HepG2 (cell line): ENCODE results near the gene ANKRD40.

ENCODE experiments used
- ARNT ChIP-seq: fragments of 450-650 bp; IDR thresholded peaks from 2 replicates; pipeline ENCODE4 v1.6.1; 2017
- CTCF ChIP-seq: sonication (generic); formaldehyde crosslinking; IDR thresholded peaks from 2 replicates; pipeline ENCODE4 v1.5.0; 2020; ENCODE audit warnings: mild to moderate bottlenecking, missing genetic modification reagents, moderate library complexity
- EZH2 ChIP-seq: conservative IDR thresholded peaks from 2 replicates; pipeline ENCODE4 v1.6.1; 2012; ENCODE audit warnings: mild to moderate bottlenecking, low read depth, low read length, moderate library complexity
- FOXJ3 ChIP-seq: sonication (generic); formaldehyde crosslinking; IDR thresholded peaks from 2 replicates; pipeline ENCODE4 v1.4.0; 2020; ENCODE audit warnings: missing genetic modification reagents, mild to moderate bottlenecking, borderline replicate concordance
- MAFK ChIP-seq, 2 experiments: IDR thresholded peaks in 1 of 2; conservative IDR thresholded peaks in 1 of 2; 2 replicates each; pipeline ENCODE4 v1.6.1; 2011; ENCODE audit warnings: improper control_type of control experiment in 2 of 2, low read length in 2 of 2
- NCOR1 ChIP-seq: fragments of 200-600 bp; sonication (generic); IDR thresholded peaks from 2 replicates; pipeline ENCODE4 v1.7.0; 2017; ENCODE audit warnings: antibody characterized with exemption, low read length, borderline replicate concordance
- PAF1 ChIP-seq: IDR thresholded peaks from 2 replicates; pipeline ENCODE4 v1.6.1; 2016; ENCODE audit warnings: missing genetic modification reagents, missing compliant biosample characterization
- RAD21 ChIP-seq: fragments of 450-650 bp; formaldehyde crosslinking; IDR thresholded peaks from 2 replicates; pipeline ENCODE4 v1.5.0; 2020; ENCODE audit warnings: mild to moderate bottlenecking
- RAD51 ChIP-seq: fragments of 450-650 bp; IDR thresholded peaks from 2 replicates; pipeline ENCODE4 v1.6.1; 2016; ENCODE audit warnings: borderline replicate concordance
- SNRNP70 ChIP-seq: fragments of 200-400 bp; formaldehyde crosslinking; IDR thresholded peaks from 2 replicates; pipeline ENCODE4 v1.6.1; 2017; ENCODE audit warnings: mild to moderate bottlenecking, low read depth, low read length, moderate library complexity
- STAG1 ChIP-seq: sonication (generic); formaldehyde crosslinking; IDR thresholded peaks from 2 replicates; pipeline ENCODE4 v1.4.0; 2020; ENCODE audit warnings: missing genetic modification reagents
- TBP ChIP-seq: sonication (generic); formaldehyde crosslinking; IDR thresholded peaks from 2 replicates; pipeline ENCODE4 v1.5.0; 2020; ENCODE audit warnings: missing genetic modification reagents
- ZNF274 ChIP-seq: sonication (generic); formaldehyde crosslinking; IDR thresholded peaks from 2 replicates; pipeline ENCODE4 v1.5.1; 2020; ENCODE audit warnings: mild to moderate bottlenecking, missing genetic modification reagents
- ZNF772 ChIP-seq: sonication (generic); formaldehyde crosslinking; IDR thresholded peaks from 2 replicates; pipeline ENCODE4 v1.5.0; 2020; ENCODE audit warnings: mild to moderate bottlenecking, missing genetic modification reagents

DNA sequence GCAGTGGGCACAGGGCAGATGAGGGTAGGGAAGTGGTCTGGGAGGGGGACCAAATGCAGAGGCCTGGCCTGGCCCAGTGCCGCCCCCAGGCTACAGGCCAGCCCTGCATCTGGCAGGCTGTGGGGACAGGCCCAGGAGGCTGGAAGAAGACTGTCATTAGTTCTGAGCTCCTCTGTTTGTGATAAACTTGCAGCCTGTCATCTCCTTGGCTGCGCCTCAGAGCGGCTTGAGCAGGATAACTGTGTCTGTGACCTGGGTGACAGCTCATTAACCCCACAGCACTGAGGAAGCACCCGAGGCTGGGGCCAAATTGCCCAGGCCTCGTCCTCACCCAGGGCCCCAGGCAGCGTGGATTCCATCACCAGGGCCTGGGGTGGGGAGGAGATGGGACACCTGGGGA, 49.1 kb downstream of the ANKRD40 start:
- TF ChIP-seq TBP (CRISPR knock-in tag): no peak
- no peak for TF ChIP-seq FOXJ3 (CRISPR knock-in tag)
- TF ChIP-seq NCOR1: no peak
- no peak for TF ChIP-seq SNRNP70
- TF ChIP-seq EZH2: no peak
- TF ChIP-seq ARNT: no peak
- no peak for TF ChIP-seq RAD21 (CRISPR knock-in tag)
- no peak for TF ChIP-seq STAG1 (CRISPR knock-in tag)
- no peak for TF ChIP-seq PAF1 (CRISPR knock-in tag)
- TF ChIP-seq ZNF772 (CRISPR knock-in tag): no peak
- no peak for TF ChIP-seq MAFK (conservative IDR thresholded peaks at IDR 0.05 in 1 of 2, IDR thresholded peaks at IDR 0.05 in 1 of 2; ENCODE audit: low read length in 2 of 2)
- no peak for TF ChIP-seq CTCF (CRISPR knock-in tag)
- no peak for TF ChIP-seq ZNF274 (CRISPR knock-in tag)
- no peak for TF ChIP-seq RAD51
